Posterior vena cava (tissue), 2 donors: ENCODE data around the gene CARMIL1. TPM values are rescaled to one million over a fixed set of nuclear protein-coding genes. Genes with fewer than 3 reads are reported as not detected.

Experiments used
- DNase-seq: peaks from one replicate; pipeline ENCODE4 v3.0.0-alpha.2; 2020; ENCODE audit warnings: low spot score
- intact Hi-C, 2 donors: fragments of 100-400 bp; cut with DNase I; formaldehyde crosslinking; loops; one replicate each; pipeline versions ENCODE4 v1.14.1 to v1.14.2; 2022 to 2023
- total RNA-seq, 2 donors: library from RNA; stranded (reverse); fragmentation: NEBNext Ultra II Directional; extraction: Animal tissue kit (Norgen Biotek cat#: 25700); gene quantifications; one replicate each; pipeline ENCODE4 v1.2.1, GENCODE V29; 2021
- donor health status: DM: yes; HTN: yes; CAD: no.
- donor health status: DM: yes; HTN: yes; CAD: no.

CARMIL1 gene
- total RNA-seq, 2 donors from 2014 or later = 19.8 to 20.4 TPM

GRCh38 chr6:25481267-25481666 is 202.1 kb downstream of the CARMIL1 start:
- intact Hi-C loops = loop anchor here in 1 of 2 donors (10.0 kb wide), 1 partner anchor 206 kb away; the partner anchor contains the start of gene CARMIL1
- DNase-seq = no peak

- intact Hi-C loops = loop anchor here in 1 of 2 donors (10.0 kb wide), 1 partner anchor 208 kb away; the partner anchor contains the start of gene CARMIL1
- no peak for DNase-seq
Measured at GRCh38 chr6:25482996-25483395, 203.8 kb downstream of the CARMIL1 start.

- intact Hi-C loops = loop anchor here in 1 of 2 donors (10.0 kb wide), 1 partner anchor 209 kb away; the partner anchor contains the start of gene CARMIL1
- DNase-seq = no peak
Measured at GRCh38 chr6:25483943-25484342, 204.8 kb downstream of the CARMIL1 start.

- intact Hi-C loops = loop anchor here (5.0 to 10.0 kb wide), 2 partner anchors 208 to 210 kb away; partner anchors contain the start of gene CARMIL1 (in 2 of the 2)
Measured at GRCh38 chr6:25484900-25485299, 205.7 kb downstream of the CARMIL1 start.

GRCh38 chr6:25485821-25486534 is 206.8 kb downstream of the CARMIL1 start:
- intact Hi-C loops = loop anchor here (5.0 to 10.0 kb wide), 2 partner anchors 209 to 211 kb away; partner anchors contain the start of gene CARMIL1 (in 2 of the 2)
- no peak for DNase-seq

More at GRCh38 chr6:25484900-25485299, 205.7 kb downstream of the CARMIL1 start:
- no peak for DNase-seq

GRCh38 chr6:25486550-25486949 is 207.4 kb downstream of the CARMIL1 start:
- intact Hi-C loops = loop anchor here (5.0 to 10.0 kb wide), 2 partner anchors 209 to 212 kb away; partner anchors contain the start of gene CARMIL1 (in 2 of the 2)
- no peak for DNase-seq

- intact Hi-C loops = loop anchor here (5.0 to 10.0 kb wide), 2 partner anchors 210 to 212 kb away; partner anchors contain the start of gene CARMIL1 (in 2 of the 2)
- no peak for DNase-seq
Measured at GRCh38 chr6:25487012-25487411, 207.8 kb downstream of the CARMIL1 start.

- intact Hi-C loops = loop anchor here (5.0 to 10.0 kb wide), 2 partner anchors 211 to 213 kb away; partner anchors contain the start of gene CARMIL1 (in 2 of the 2)
- no peak for DNase-seq
Measured at GRCh38 chr6:25488156-25488555, 209.0 kb downstream of the CARMIL1 start.

GRCh38 chr6:25489399-25489798 is 210.2 kb downstream of the CARMIL1 start:
- DNase-seq = no peak
- intact Hi-C loops = loop anchor here (5.0 to 10.0 kb wide), 2 partner anchors 212 to 215 kb away; partner anchors contain the start of gene CARMIL1 (in 2 of the 2)

- intact Hi-C loops = loop anchor here in 1 of 2 donors (5.0 kb wide), 1 partner anchor 223 kb away; no protein-coding TSS in a partner anchor
- peak; percentile 86 for DNase-seq
Measured at GRCh38 chr6:25490018-25490801, 211.0 kb downstream of the CARMIL1 start.

GRCh38 chr6:25492951-25493350 is 213.8 kb downstream of the CARMIL1 start:
- intact Hi-C loops = loop anchor here in 1 of 2 donors (5.0 kb wide), 1 partner anchor 226 kb away; no protein-coding TSS in a partner anchor
- DNase-seq = no peak

- intact Hi-C loops = loop anchor here in 1 of 2 donors (5.0 kb wide), 1 partner anchor 227 kb away; no protein-coding TSS in a partner anchor
- DNase-seq = no peak
Measured at GRCh38 chr6:25494469-25494868, 215.3 kb downstream of the CARMIL1 start.

- no peak for DNase-seq
- intact Hi-C loops = no loop called here
Measured at GRCh38 chr6:25497383-25498040, 218.3 kb downstream of the CARMIL1 start.

GRCh38 chr6:25498505-25498904 is 219.3 kb downstream of the CARMIL1 start:
- intact Hi-C loops = no loop called here
- DNase-seq = no peak

GRCh38 chr6:25499615-25500235 is 220.6 kb downstream of the CARMIL1 start:
- intact Hi-C loops = no loop called here
- no peak for DNase-seq

GRCh38 chr6:25503686-25504085 is 224.5 kb downstream of the CARMIL1 start:
- intact Hi-C loops = no loop called here
- no peak for DNase-seq

- intact Hi-C loops = no loop called here
Measured at GRCh38 chr6:25504661-25505060, 225.5 kb downstream of the CARMIL1 start.

GRCh38 chr6:25506020-25506419 is 226.8 kb downstream of the CARMIL1 start:
- DNase-seq = no peak
- intact Hi-C loops = no loop called here

More at GRCh38 chr6:25504661-25505060, 225.5 kb downstream of the CARMIL1 start:
- no peak for DNase-seq
